HG02970 (cell line): ENCODE results near the gene ADAMTSL4.
"Not testable (repeated sequence)": the region's sequence is repeated elsewhere in the genome, so short reads cannot be mapped to it uniquely, and the experiment has no call there.

Experiments used
- ATAC-seq: cut with Tn5 transposase; IDR thresholded peaks from one replicate; pipeline ENCODE4 v1.9.1; 2021; ENCODE audit warnings: mild to moderate bottlenecking, moderate library complexity, moderate number of reproducible peaks; ENCODE audit not compliant: unreplicated experiment, low FRiP score

ADAMTSL4 gene

GRCh38 chr1:150565240-150565991 is 16.2 kb downstream of the ADAMTSL4 start:
- ATAC-seq = not testable (repeated sequence)

GRCh38 chr1:150566589-150567340 is 17.6 kb downstream of the ADAMTSL4 start:
- ATAC-seq = no peak

- ATAC-seq = peak; percentile 22
Observed at GRCh38 chr1:150567341-150567716, 18.1 kb downstream of the ADAMTSL4 start.

GRCh38 chr1:150567717-150568593 is 18.7 kb downstream of the ADAMTSL4 start:
- ATAC-seq = peak; percentile 19

GRCh38 chr1:150568594-150568966 is 19.4 kb downstream of the ADAMTSL4 start:
- no peak for ATAC-seq

- ATAC-seq = no peak
Observed at GRCh38 chr1:150572918-150573647, 23.9 kb downstream of the ADAMTSL4 start.

- ATAC-seq = not testable (repeated sequence)
Observed at GRCh38 chr1:150573648-150574071, 24.5 kb downstream of the ADAMTSL4 start.

GRCh38 chr1:150574260-150575071 is 25.3 kb downstream of the ADAMTSL4 start:
- ATAC-seq = no peak

GRCh38 chr1:150575072-150575489 is 25.9 kb downstream of the ADAMTSL4 start:
- no peak for ATAC-seq

- no peak for ATAC-seq
Observed at GRCh38 chr1:150575518-150576366, 26.5 kb downstream of the ADAMTSL4 start.

GRCh38 chr1:150576367-150576711 is 27.1 kb downstream of the ADAMTSL4 start:
- ATAC-seq = no peak

GRCh38 chr1:150576794-150577556 is 27.8 kb downstream of the ADAMTSL4 start:
- ATAC-seq = no peak

- ATAC-seq = no peak
Observed at GRCh38 chr1:150577557-150578271, 28.5 kb downstream of the ADAMTSL4 start.

- ATAC-seq = peak; percentile 5
Observed at GRCh38 chr1:150578272-150579109, 29.3 kb downstream of the ADAMTSL4 start.

GRCh38 chr1:150579110-150579944 is 30.1 kb downstream of the ADAMTSL4 start, which contains the start of gene MCL1:
MCL1 (minus strand) TSS chr1:150579610; CDS start chr1:150579530, 80 bp downstream.
- peak; percentile 85 for ATAC-seq
